K562 (cell line): ENCODE results near the gene COL4A1. TPM values are rescaled to one million over a fixed set of nuclear protein-coding genes. Genes with fewer than 3 reads are reported as not detected.
A peak's percentile ranks its signal among the peaks of the same experiment; 100 is the strongest.

Experiments used
- ATAC-seq: fragments of 200-7000 bp; cut with Tn5 transposase; 3 replicates; pipeline ENCODE4 v1.9.1; 2020; ENCODE audit warnings: moderate library complexity
- BruUV-seq: library from RNA; stranded (reverse); fragments of 400-500 nt; replicated peaks from 2 replicates; lab custom pipeline; 2021; lab: Mats Ljungman, UMichigan
- CTCF ChIA-PET: fragments of 300-600 bp; formaldehyde crosslinking; extraction: SDS; loops from one replicate; lab custom pipeline; 2021; ENCODE audit warnings: low intra/inter-chr PET ratio; lab: Yijun Ruan, JAX
- POLR2A ChIA-PET: fragments of 300-600, 350-650 bp; sonication (Branson Sonifier 250); formaldehyde crosslinking; extraction: SDS; loops from one replicate; lab custom pipeline; 2021; ENCODE audit warnings: antibody characterized with exemption, inconsistent platforms; lab: Yijun Ruan, JAX
- DNase-seq, 4 experiments: peaks; one replicate each; pipeline versions ENCODE4 v3.0.0 to v3.0.0-alpha.2; 2011 to 2018; ENCODE audit warnings: low spot score in 3 of 4, mixed read lengths in 3 of 4; ENCODE audit errors: extremely low read depth in 1 of 4
- FAIRE-seq: peaks from 2 replicates; lab custom pipeline; 2011; peaks lifted over from hg19 to GRCh38; lab: Jason Lieb, UNC
- H2AFZ ChIP-seq: 2 replicates; pipeline ENCODE4 v1.6.0; 2011; ENCODE audit warnings: low read depth, low read length, control low read depth, inconsistent platforms
- H3K27ac ChIP-seq: fragments of 200-600 bp; 3 replicates; pipeline ENCODE4 v1.8.0; 2011; ENCODE audit warnings: low read depth, mild to moderate bottlenecking, control low read depth, inconsistent platforms, low read length, moderate library complexity, mixed read lengths; ENCODE audit errors: extremely low read depth
- H3K27me3 ChIP-seq, 2 experiments: fragments of 300-600 bp in 1 of 2; 2 replicates in 1 of 2; 3 replicates in 1 of 2; pipeline versions ENCODE4 v1.6.0 to v1.8.0; 2011; ENCODE audit warnings: inconsistent platforms in 2 of 2, low read length in 2 of 2, mild to moderate bottlenecking in 1 of 2, mixed read lengths in 1 of 2, moderate library complexity in 1 of 2; ENCODE audit not compliant: control insufficient read depth in 2 of 2, insufficient read depth in 2 of 2
- H3K36me3 ChIP-seq: fragments of 300-600 bp; 3 replicates; pipeline ENCODE4 v1.8.0; 2011; ENCODE audit warnings: mild to moderate bottlenecking, low read length, inconsistent platforms; ENCODE audit not compliant: control insufficient read depth, insufficient read depth
- H3K4me1 ChIP-seq, 2 experiments: fragments of 200-600 bp in 1 of 2; replicated peaks in 1 of 2; 2 replicates in 1 of 2; 3 replicates in 1 of 2; pipeline versions ENCODE4 v1.5.1 to v1.8.0; 2011; ENCODE audit warnings: inconsistent platforms in 2 of 2, low read length in 2 of 2, mild to moderate bottlenecking in 1 of 2, mixed read lengths in 1 of 2, moderate library complexity in 1 of 2; ENCODE audit not compliant: control insufficient read depth in 2 of 2, insufficient read depth in 2 of 2
- H3K4me2 ChIP-seq: 2 replicates; pipeline ENCODE4 v1.6.1; 2011; ENCODE audit warnings: low read length, control low read depth, inconsistent platforms, mixed read lengths; ENCODE audit not compliant: insufficient read depth
- H3K4me3 ChIP-seq: fragments of 200-600 bp; sonication (generic), shearing (Covaris generic); 2 replicates; pipeline ENCODE4 v1.5.1; 2016; ENCODE audit warnings: control low read depth, inconsistent platforms
- H3K79me2 ChIP-seq: fragments of 200-600 bp; 3 replicates; pipeline ENCODE4 v1.8.0; 2011; ENCODE audit warnings: low read length, inconsistent platforms; ENCODE audit not compliant: control insufficient read depth, insufficient read depth
- H3K9ac ChIP-seq, 2 experiments: 2 replicates each; pipeline versions ENCODE4 v1.6.0 to v1.6.1; 2011; ENCODE audit warnings: low read depth in 2 of 2, low read length in 2 of 2, control low read depth in 1 of 2, inconsistent platforms in 1 of 2, mild to moderate bottlenecking in 1 of 2, mixed read lengths in 1 of 2; ENCODE audit not compliant: insufficient read depth in 1 of 2
- H3K9me1 ChIP-seq: one replicate; pipeline ENCODE4 v1.6.0; 2011; ENCODE audit warnings: inconsistent platforms, mild to moderate bottlenecking, low read length, moderate library complexity; ENCODE audit not compliant: control insufficient read depth, insufficient read depth
- H3K9me3 ChIP-seq: replicated peaks from 2 replicates; pipeline ENCODE4 v1.5.1; 2011; ENCODE audit warnings: low read depth, low read length, inconsistent platforms; ENCODE audit not compliant: control insufficient read depth, insufficient read depth
- H4K20me1 ChIP-seq: replicated peaks from 2 replicates; pipeline ENCODE4 v1.6.1; 2011; ENCODE audit warnings: low read length, inconsistent platforms, mixed read lengths; ENCODE audit not compliant: control insufficient read depth, insufficient read depth
- FOXA3 ChIP-seq, 2 experiments: fragments of 450-650 bp in 1 of 2; sonication (generic) in 1 of 2; formaldehyde crosslinking; IDR thresholded peaks in 1 of 2; conservative IDR thresholded peaks in 1 of 2; 2 replicates each; pipeline versions ENCODE4 v1.4.0 to v1.8.0; 2020 to 2022; ENCODE audit warnings: mild to moderate bottlenecking in 2 of 2, missing genetic modification reagents in 1 of 2
- MAFK ChIP-seq: IDR thresholded peaks from 2 replicates; pipeline ENCODE4 v1.6.1; 2011; ENCODE audit warnings: low read length, improper control_type of control experiment
- RAD51 ChIP-seq: fragments of 450-650 bp; IDR thresholded peaks from 2 replicates; pipeline ENCODE4 v1.7.1; 2016; ENCODE audit warnings: low read depth, mild to moderate bottlenecking, borderline replicate concordance
- ZFP1 ChIP-seq: fragments of 450-650 bp; formaldehyde crosslinking; IDR thresholded peaks from 2 replicates; pipeline ENCODE4 v1.4.0; 2020; ENCODE audit warnings: mild to moderate bottlenecking, mixed read lengths
- ZNF584 ChIP-seq: fragments of 200-800 bp; sonication (Bioruptor generic); IDR thresholded peaks from 2 replicates; pipeline ENCODE4 v1.6.1; 2016; ENCODE audit warnings: low read depth, mild to moderate bottlenecking, missing genetic modification characterization, missing compliant biosample characterization
- WGBS: fragments of 100-300 bp; shearing (Covaris generic); methylation state at CpG from one replicate; pipeline ENCODE4 v1.1.6; 2016; ENCODE audit warnings: low coverage, mixed read lengths; ENCODE audit not compliant: insufficient coverage; ENCODE audit errors: missing lambda C conversion rate; 5-methylcytosine and 5-hydroxymethylcytosine counted together
- in situ Hi-C: fragments of 300-500 bp; cut with MboI; formaldehyde crosslinking; loops from 4 replicates; pipeline ENCODE4 v1.15.0; 2018; ENCODE audit warnings: inconsistent platforms, mixed read lengths
- intact Hi-C: fragments of 100-400 bp; cut with micrococcal nuclease; formaldehyde crosslinking; loops from 2 replicates; pipeline ENCODE4 v1.14.2; 2022
- polyA plus RNA-seq, 8 experiments: library from polyadenylated mRNA; depleted of rRNA in 4 of 8; stranded (reverse) in 5 of 8; unstranded in 3 of 8; fragments of >200 nt; fragmentation: Nextera tagmentation in 2 of 8; fragmentation: Illumina TruSeq in 1 of 8; extraction: Ambion mirVana in 2 of 8; extraction: Trizol in 1 of 8; gene quantifications; 2 replicates each; pipeline versions ENCODE4 v1.2.1 to v1.2.3, GENCODE V29; 2011 to 2014; ENCODE audit warnings: inconsistent platforms in 1 of 8, missing spikeins in 1 of 8
- total RNA-seq, 7 experiments: library from RNA; depleted of rRNA in 6 of 7; stranded (reverse); fragments of >200 nt in 6 of 7; fragmentation: Illumina TruSeq in 2 of 7; extraction: Trizol in 2 of 7; gene quantifications; 2 replicates each; pipeline versions ENCODE4 v1.2.1 to v1.2.3, GENCODE V29; 2011 to 2021; ENCODE audit warnings: low replicate concordance in 1 of 7
- TF ChIP-seq, protein P1 (sequence below), 3 experiments: IDR thresholded peaks in 2 of 3; conservative IDR thresholded peaks in 1 of 3; 2 replicates each; pipeline ENCODE4 v1.5.1; 2011 to 2012; ENCODE audit warnings: low read length in 3 of 3, mild to moderate bottlenecking in 3 of 3, control low read depth in 2 of 3, improper control_type of control experiment in 1 of 3, inconsistent platforms in 1 of 3, low read depth in 1 of 3, mixed read lengths in 1 of 3, moderate library complexity in 1 of 3; ENCODE audit not compliant: insufficient read depth in 2 of 3

Gene COL4A1
- total and polyA plus RNA-seq, 9 of the 15 experiments (the other 6 are each of a cell fraction or from before 2014, with no cell fraction given), result 0.35 TPM; not detected in 8

DNA sequence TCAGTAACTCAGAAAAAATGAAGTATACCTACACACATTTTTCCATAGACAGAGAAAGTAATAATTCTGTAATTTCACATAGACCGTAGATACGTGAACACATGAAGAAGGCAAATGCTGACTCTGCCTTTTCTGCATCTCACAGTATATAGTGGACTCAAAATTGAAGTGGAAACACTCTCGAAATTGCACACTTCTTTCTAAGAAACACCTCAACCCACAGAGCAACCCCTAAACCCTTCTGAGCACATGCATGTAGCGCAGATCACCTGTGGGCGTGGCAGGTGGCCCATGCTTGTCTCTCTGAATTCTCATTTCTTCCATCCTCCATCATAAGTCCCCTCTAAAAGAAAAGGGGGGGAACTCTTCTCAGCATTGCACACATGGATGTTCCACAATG is 34.7 kb downstream of the COL4A1 start:
- 0% methylated on average over 3 of the region's 5 CpGs for WGBS
- TF ChIP-seq MAFK (peak; percentile 21; the same call in 1 of the 2 replicates), ZFP1 (CRISPR knock-in tag) (no peak), ZNF584 (CRISPR knock-in tag) (no peak), FOXA3 (CRISPR knock-in tag; conservative IDR thresholded peaks at IDR 0.05 in 1 of 2, IDR thresholded peaks at IDR 0.05 in 1 of 2) (no peak)
- peaks cover 3 to 20% of the 10 kb centered on the region in 2 experiments; a peak in 4 of 5 replicates for H3K27me3 ChIP-seq
- H3K9me3 ChIP-seq, result no peaks in the 10 kb centered on the region
- H3K4me2 ChIP-seq, result no peak overlapping the region
- ATAC-seq (no peak), DNase-seq (no peak), FAIRE-seq (no peak)
- H3K4me1 ChIP-seq, result no peaks in the 10 kb centered on the region
- no peak overlapping the region for H3K27ac ChIP-seq
- H3K36me3 ChIP-seq, result no peaks in the 10 kb centered on the region
- intact Hi-C loops (no loop called here), in situ Hi-C loops (no loop called here)
- no TSS peak for BruUV-seq
- H4K20me1 ChIP-seq, result no peaks in the 10 kb centered on the region
- ChIA-PET CTCF (no interaction called here), POLR2A (no interaction called here)
- no peak overlapping the region for H3K4me3 ChIP-seq
- no peaks in the 10 kb centered on the region for H3K9me1 ChIP-seq
- H3K79me2 ChIP-seq, result no peaks in the 10 kb centered on the region
- no peak overlapping the region for H2AFZ ChIP-seq
- H3K9ac ChIP-seq, result no peak overlapping the region

DNA sequence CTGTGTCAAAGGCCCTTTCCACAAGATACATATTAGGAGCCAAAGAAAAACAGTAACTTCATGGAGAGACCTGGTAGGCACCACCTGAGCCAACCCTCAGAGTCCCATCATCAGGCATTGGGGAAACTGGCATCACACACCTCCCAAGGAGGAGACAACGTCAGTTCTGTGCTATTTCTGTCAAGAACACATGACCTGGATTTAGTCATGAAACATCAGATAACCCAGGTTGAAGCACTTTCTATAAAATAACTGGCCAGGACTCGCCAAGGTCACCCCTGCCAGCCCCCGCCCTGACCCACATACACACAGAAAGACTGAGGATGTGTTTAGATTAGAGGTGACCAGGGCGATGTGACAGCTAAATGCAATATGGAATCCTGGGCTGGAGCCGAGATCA is 35.6 kb downstream of the COL4A1 start:
- ChIA-PET POLR2A (no interaction called here), CTCF (no interaction called here)
- no peak for FAIRE-seq

More for the DNA sequence above, 35.6 kb downstream of the COL4A1 start:
- intact Hi-C loops (no loop called here), in situ Hi-C loops (no loop called here)
- Histone ChIP-seq H3K27me3 (peaks cover 3 to 24% of the 10 kb centered on the region in 2 experiments; a peak in 4 of 5 replicates), H3K4me1 (no peaks in the 10 kb centered on the region), H3K9me3 (no peaks in the 10 kb centered on the region), H3K9ac (no peak overlapping the region), H3K79me2 (no peaks in the 10 kb centered on the region), H4K20me1 (no peaks in the 10 kb centered on the region), H3K9me1 (no peaks in the 10 kb centered on the region), H3K36me3 (no peaks in the 10 kb centered on the region), H3K27ac (no peak overlapping the region), H3K4me3 (no peak overlapping the region), H2AFZ (no peak overlapping the region), H3K4me2 (no peak overlapping the region)
- DNase-seq (no peak), ATAC-seq (no peak)
- WGBS, result 0% methylated on average over 5 of the region's 5 CpGs
- TF ChIP-seq RAD51, result no peak
- TF ChIP-seq, protein P1, sequence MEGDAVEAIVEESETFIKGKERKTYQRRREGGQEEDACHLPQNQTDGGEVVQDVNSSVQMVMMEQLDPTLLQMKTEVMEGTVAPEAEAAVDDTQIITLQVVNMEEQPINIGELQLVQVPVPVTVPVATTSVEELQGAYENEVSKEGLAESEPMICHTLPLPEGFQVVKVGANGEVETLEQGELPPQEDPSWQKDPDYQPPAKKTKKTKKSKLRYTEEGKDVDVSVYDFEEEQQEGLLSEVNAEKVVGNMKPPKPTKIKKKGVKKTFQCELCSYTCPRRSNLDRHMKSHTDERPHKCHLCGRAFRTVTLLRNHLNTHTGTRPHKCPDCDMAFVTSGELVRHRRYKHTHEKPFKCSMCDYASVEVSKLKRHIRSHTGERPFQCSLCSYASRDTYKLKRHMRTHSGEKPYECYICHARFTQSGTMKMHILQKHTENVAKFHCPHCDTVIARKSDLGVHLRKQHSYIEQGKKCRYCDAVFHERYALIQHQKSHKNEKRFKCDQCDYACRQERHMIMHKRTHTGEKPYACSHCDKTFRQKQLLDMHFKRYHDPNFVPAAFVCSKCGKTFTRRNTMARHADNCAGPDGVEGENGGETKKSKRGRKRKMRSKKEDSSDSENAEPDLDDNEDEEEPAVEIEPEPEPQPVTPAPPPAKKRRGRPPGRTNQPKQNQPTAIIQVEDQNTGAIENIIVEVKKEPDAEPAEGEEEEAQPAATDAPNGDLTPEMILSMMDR (IDR thresholded peaks at IDR 0.05 in 2 of 3, conservative IDR thresholded peaks at IDR 0.05 in 1 of 3; ENCODE audit: insufficient read depth in 2 of 3, low read depth in 1 of 3, low read length in 3 of 3), result no peak
- BruUV-seq, result no TSS peak
